Transverse colon (tissue), 4 donors: ENCODE results near the gene ILF3. TPM values are rescaled to one million over a fixed set of nuclear protein-coding genes. Genes with fewer than 3 reads are reported as not detected.

Experiments used
- DNase-seq: peaks from one replicate; pipeline ENCODE4 v3.0.0-alpha.2; 2019
- H3K27ac ChIP-seq, 4 donors: fragments of 200-600 bp; sonication (generic); 2 replicates each; pipeline ENCODE4 v1.5.1; 2016 to 2018; ENCODE audit warnings: inconsistent platforms in 4 of 4
- H3K27me3 ChIP-seq: fragments of 200-600 bp; sonication (generic); 2 replicates; pipeline ENCODE4 v1.5.1; 2017; ENCODE audit warnings: inconsistent platforms
- H3K36me3 ChIP-seq, 4 donors: fragments of 200-600 bp; sonication (generic); 2 replicates each; pipeline ENCODE4 v1.5.1; 2017 to 2019; ENCODE audit warnings: inconsistent platforms in 4 of 4
- H3K4me1 ChIP-seq, 4 donors: fragments of 200-600 bp; sonication (generic); 2 replicates each; pipeline ENCODE4 v1.5.1; 2017 to 2020; ENCODE audit warnings: inconsistent platforms in 4 of 4
- H3K4me3 ChIP-seq, 4 donors: fragments of 200-600 bp; sonication (generic); 1 replicate in 1 of 4; 2 replicates in 3 of 4; pipeline versions ENCODE4 v1.5.1 to v1.6.1; 2017 to 2019; ENCODE audit warnings: inconsistent platforms in 4 of 4
- H3K9me3 ChIP-seq, 2 donors: fragments of 200-600 bp; sonication (generic); 2 replicates each; pipeline ENCODE4 v1.5.1; 2017 to 2019; ENCODE audit warnings: inconsistent platforms in 2 of 2
- CTCF ChIP-seq, 5 experiments: fragments of 200-600 bp in 3 of 5; fragments of 450-650 bp in 2 of 5; sonication (generic) in 3 of 5; IDR thresholded peaks; 1 replicate in 2 of 5; 2 replicates in 3 of 5; pipeline ENCODE4 v1.5.1; 2016 to 2017; ENCODE audit warnings: antibody characterized with exemption in 5 of 5, inconsistent platforms in 3 of 5, mild to moderate bottlenecking in 2 of 5, moderate library complexity in 1 of 5
- EP300 ChIP-seq: sonication (generic); formaldehyde crosslinking; IDR thresholded peaks from one replicate; pipeline ENCODE4 v1.6.1; 2017; ENCODE audit warnings: antibody characterized with exemption, low read depth
- POLR2A ChIP-seq: fragments of 450-650 bp; IDR thresholded peaks from one replicate; pipeline ENCODE4 v1.6.1; 2016; ENCODE audit warnings: antibody characterized with exemption, mild to moderate bottlenecking, moderate library complexity
- POLR2AphosphoS5 ChIP-seq, 3 donors: sonication (generic); formaldehyde crosslinking; IDR thresholded peaks; one replicate each; pipeline ENCODE4 v1.6.1; 2016; ENCODE audit warnings: antibody characterized with exemption in 3 of 3
- WGBS, 2 donors: methylation state at CpG; one replicate each; pipeline ENCODE4 v1.1.5; 2018; ENCODE audit warnings: low coverage in 1 of 2; 5-methylcytosine and 5-hydroxymethylcytosine counted together
- in situ Hi-C, 4 donors: fragments of 200-750 bp; cut with MboI; loops; one replicate each; pipeline versions ENCODE4 v1.15.0 to v1.15.1; 2017; ENCODE audit warnings: low sequenced_read_pairs in 3 of 4, low pct_ligation_motif_present in 1 of 4, low pct_unique_long_range_greater_than_20kb in 1 of 4
- intact Hi-C: fragments of 100-400 bp; cut with DNase I; formaldehyde crosslinking; loops from one replicate; pipeline ENCODE4 v1.15.1; 2023; ENCODE audit warnings: low total_unique reads
- total RNA-seq, 4 donors: library from RNA; depleted of rRNA; stranded (reverse); fragments of >200 nt; gene quantifications; one replicate each; pipeline ENCODE4 v1.1.0, GENCODE V29; 2016

ILF3 gene
- total RNA-seq, 4 donors from 2014 or later: 73.6 to 242 (median 151) TPM

GRCh38 chr19:10644260-10645007 lies 9.7 kb upstream of the ILF3 start:
- H3K36me3 ChIP-seq: peaks cover 0 to 17% (median 0%) of the 10 kb centered on the region in 4 donors
- TF ChIP-seq POLR2AphosphoS5 (IDR thresholded peaks at IDR 0.05) (no peak), POLR2A (peak; percentile 8), CTCF (IDR thresholded peaks at IDR 0.05) (peak; percentile 83 to 96 (median 85)), EP300 (no peak)
- H3K27me3 ChIP-seq: no peaks in the 10 kb centered on the region
- WGBS, 2 donors: 23% methylated on average over 12 of the region's 14 CpGs; no CpG with 5 or more reads in 1 of the 2 donors
- intact Hi-C loops: loop anchor here (10.0 kb wide), 1 partner anchor 140 kb away; the partner anchor contains the start of gene KEAP1
- H3K4me1 ChIP-seq: peaks cover 0 to 9% (median 4%) of the 10 kb centered on the region in 4 donors
- no peak overlapping the region for H3K4me3 ChIP-seq
- peak; percentile 90 for DNase-seq
- H3K9me3 ChIP-seq: no peaks in the 10 kb centered on the region
- in situ Hi-C loops: loop anchor here (5.0 to 10.0 kb wide), 2 partner anchors 60 to 62 kb away; partner anchors contain the start of gene AP1M2 (in 1 of the 4)
- H3K27ac ChIP-seq: peak overlapping the region in 3 of 4 donors; percentile 19 to 51 (median 29)

- Histone ChIP-seq H3K9me3 (no peaks in the 10 kb centered on the region), H3K4me1 (peaks cover 0 to 7% (median 4%) of the 10 kb centered on the region in 4 donors), H3K27me3 (no peaks in the 10 kb centered on the region), H3K36me3 (peaks cover 0 to 5% (median 0%) of the 10 kb centered on the region in 4 donors), H3K4me3 (no peak overlapping the region), H3K27ac (no peak overlapping the region)
- 88% methylated on average over 5 to 12 of the region's 12 CpGs for WGBS, 2 donors
- in situ Hi-C loops: loop anchor here in 1 of 4 donors (10.0 kb wide), 1 partner anchor 62 kb away; the partner anchor contains the start of gene AP1M2
- intact Hi-C loops: loop anchor here (10.0 kb wide), 1 partner anchor 142 kb away; the partner anchor contains the start of gene KEAP1
- TF ChIP-seq EP300: no peak
- TF ChIP-seq POLR2AphosphoS5 (IDR thresholded peaks at IDR 0.05): no peak
- DNase-seq: no peak
Measured at GRCh38 chr19:10646456-10647159, 7.5 kb upstream of the ILF3 start.

- no peak overlapping the region for H3K27ac ChIP-seq
- in situ Hi-C loops (loop anchor here in 1 of 4 donors (10.0 kb wide), 1 partner anchor 64 kb away; the partner anchor contains the start of gene AP1M2), intact Hi-C loops (loop anchor here (10.0 kb wide), 1 partner anchor 144 kb away; the partner anchor contains the start of gene KEAP1)
- peaks cover 0 to 3% (median 0%) of the 10 kb centered on the region in 4 donors for H3K36me3 ChIP-seq
- no peak overlapping the region for H3K4me3 ChIP-seq
- peaks cover 14 to 20% (median 16%) of the 10 kb centered on the region in 4 donors for H3K4me1 ChIP-seq
- no peaks in the 10 kb centered on the region for H3K27me3 ChIP-seq
- no peaks in the 10 kb centered on the region for H3K9me3 ChIP-seq
- whole genome bisulfite sequencing, 2 donors: 88 to 91% methylated on average over 4 of the region's 4 CpGs
- DNase-seq: no peak
- TF ChIP-seq EP300 (no peak), CTCF (IDR thresholded peaks at IDR 0.05) (no peak), POLR2A (no peak), POLR2AphosphoS5 (IDR thresholded peaks at IDR 0.05) (no peak)
Measured at GRCh38 chr19:10648360-10648759, 5.8 kb upstream of the ILF3 start.

DNA sequence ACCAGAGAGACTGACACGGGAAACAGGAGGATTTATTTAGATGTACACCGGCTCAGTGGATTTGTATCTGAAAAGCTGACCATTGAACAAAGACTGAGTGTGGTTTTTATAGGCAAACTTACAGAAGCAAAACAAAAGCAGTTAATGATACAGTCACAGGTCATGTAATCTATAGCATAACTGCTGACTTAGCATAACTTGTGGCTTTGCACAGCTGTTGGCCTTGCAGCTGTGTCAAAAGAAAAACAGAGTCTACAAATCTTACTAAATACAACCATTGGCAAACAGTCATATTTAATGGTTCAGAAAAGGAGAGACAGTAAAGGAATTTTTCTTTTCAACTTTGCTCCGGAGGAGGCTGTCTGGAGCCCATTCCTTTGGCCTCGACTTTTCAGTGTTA lies 2.3 kb upstream of the ILF3 start:
- Histone ChIP-seq H3K4me1 (peaks cover 18 to 33% (median 32%) of the 10 kb centered on the region in 4 donors), H3K9me3 (no peaks in the 10 kb centered on the region), H3K27ac (no peak overlapping the region), H3K27me3 (no peaks in the 10 kb centered on the region), H3K36me3 (no peaks in the 10 kb centered on the region), H3K4me3 (no peak overlapping the region)
- no peak for DNase-seq
- in situ Hi-C loops (no loop called here), intact Hi-C loops (no loop called here)
- 82 to 89% methylated on average over 2 to 4 of the region's 4 CpGs for WGBS, 2 donors
- TF ChIP-seq CTCF (IDR thresholded peaks at IDR 0.05) (no peak), EP300 (no peak), POLR2AphosphoS5 (IDR thresholded peaks at IDR 0.05) (no peak), POLR2A (no peak)
